ENCODE results near the gene HDGF. TPM values are rescaled to one million over a fixed set of nuclear protein-coding genes. Genes with fewer than 3 reads are reported as not detected.

HDGF gene
- total and polyA plus RNA-seq, 11 donors, result 87.7 to 240 (median 147) TPM

- WGBS, 4 donors, result 59 to 63% (median 62%) methylated on average over 7 of the region's 7 CpGs
- no peak overlapping the region for H3K4me3 ChIP-seq
- intact Hi-C loops (cut with DNase I), result loop anchor here in 5 of 10 donors (2.0 to 5.0 kb wide), 3 partner anchors 62 to 65 kb away; partner anchors contain the start of genes INSRR (in 3 of the 5) and NTRK1 (in 2 of the 5)
- DNase-seq, result no peak
- no peaks in the 10 kb centered on the region for H3K9me3 ChIP-seq
- peaks cover 0 to 9% (median 3%) of the 10 kb centered on the region in 12 donors for H3K4me1 ChIP-seq
- no peak for ATAC-seq
- H3K36me3 ChIP-seq, result peaks cover 3 to 100% (median 100%) of the 10 kb centered on the region in 9 donors
- no peaks in the 10 kb centered on the region for H3K27me3 ChIP-seq
- TF ChIP-seq CTCF (IDR thresholded peaks at IDR 0.05) (no peak), POLR2A (IDR thresholded peaks at IDR 0.05) (no peak)
- no peak overlapping the region for H3K27ac ChIP-seq
Observed at GRCh38 chr1:156795787-156796186, 44.3 kb upstream of the HDGF start.

GRCh38 chr1:156795374-156795733, 43.9 kb upstream of the HDGF start:
- peaks cover 0 to 5% (median 0%) of the 10 kb centered on the region in 12 donors for H3K4me1 ChIP-seq
- DNase-seq (no peak), ATAC-seq (no peak)
- no peaks in the 10 kb centered on the region for H3K9me3 ChIP-seq
- no peaks in the 10 kb centered on the region for H3K27me3 ChIP-seq
- H3K4me3 ChIP-seq, result no peak overlapping the region
- intact Hi-C loops (cut with DNase I), result loop anchor here in 1 of 10 donors (5.0 kb wide), 1 partner anchor 62 kb away; the partner anchor contains the start of gene INSRR
- peaks cover 3 to 100% (median 100%) of the 10 kb centered on the region in 9 donors for H3K36me3 ChIP-seq
- no peak for TF ChIP-seq POLR2A (IDR thresholded peaks at IDR 0.05)
- no peak for TF ChIP-seq CTCF (IDR thresholded peaks at IDR 0.05)
- no peak overlapping the region for H3K27ac ChIP-seq
- 90 to 97% (median 95%) methylated on average over 5 of the region's 5 CpGs for WGBS, 4 donors

GRCh38 chr1:156794506-156795373, 43.3 kb upstream of the HDGF start:
- H3K4me1 ChIP-seq, result no peaks in the 10 kb centered on the region
- no peak overlapping the region for H3K4me3 ChIP-seq
- WGBS, 4 donors, result 77 to 83% (median 81%) methylated on average over 7 of the region's 7 CpGs
- H3K27me3 ChIP-seq, result no peaks in the 10 kb centered on the region
- H3K9me3 ChIP-seq, result no peaks in the 10 kb centered on the region
- peaks cover 3 to 100% (median 97%) of the 10 kb centered on the region in 9 donors for H3K36me3 ChIP-seq
- no peak for DNase-seq
- TF ChIP-seq POLR2A (IDR thresholded peaks at IDR 0.05) (no peak), CTCF (IDR thresholded peaks at IDR 0.05) (no peak)
- H3K27ac ChIP-seq, result no peak overlapping the region
- no peak for ATAC-seq
- intact Hi-C loops (cut with DNase I), result loop anchor here in 1 of 10 donors (5.0 kb wide), 1 partner anchor 63 kb away; the partner anchor contains the start of gene INSRR

GRCh38 chr1:156789621-156790318, 38.3 kb upstream of the HDGF start:
- intact Hi-C loops (cut with DNase I), result no loop called here
- Histone ChIP-seq H3K4me3 (no peak overlapping the region), H3K4me1 (peaks cover 0 to 5% (median 0%) of the 10 kb centered on the region in 12 donors), H3K27me3 (no peaks in the 10 kb centered on the region), H3K27ac (no peak overlapping the region), H3K9me3 (no peaks in the 10 kb centered on the region), H3K36me3 (peaks cover 0 to 95% (median 87%) of the 10 kb centered on the region in 9 donors)
- 83 to 96% (median 91%) methylated on average over 4 of the region's 4 CpGs for WGBS, 4 donors
- ATAC-seq (no peak), DNase-seq (no peak)
- no peak for TF ChIP-seq CTCF (IDR thresholded peaks at IDR 0.05)
- no peak for TF ChIP-seq POLR2A (IDR thresholded peaks at IDR 0.05)
